Activated naive CD4-positive, alpha-beta T cell treated with Interleukin-2 at 50 U/mL for 16 hours (primary cell): Measurements from ENCODE around the gene ANKRD16.
"Not testable (repeated sequence)": the region's sequence is repeated elsewhere in the genome, so short reads cannot be mapped to it uniquely, and the experiment has no call there.

ENCODE experiments used
- DNase-seq: peaks from one replicate; pipeline ENCODE4 v3.0.0-alpha.2; 2020

The ANKRD16 gene

DNA sequence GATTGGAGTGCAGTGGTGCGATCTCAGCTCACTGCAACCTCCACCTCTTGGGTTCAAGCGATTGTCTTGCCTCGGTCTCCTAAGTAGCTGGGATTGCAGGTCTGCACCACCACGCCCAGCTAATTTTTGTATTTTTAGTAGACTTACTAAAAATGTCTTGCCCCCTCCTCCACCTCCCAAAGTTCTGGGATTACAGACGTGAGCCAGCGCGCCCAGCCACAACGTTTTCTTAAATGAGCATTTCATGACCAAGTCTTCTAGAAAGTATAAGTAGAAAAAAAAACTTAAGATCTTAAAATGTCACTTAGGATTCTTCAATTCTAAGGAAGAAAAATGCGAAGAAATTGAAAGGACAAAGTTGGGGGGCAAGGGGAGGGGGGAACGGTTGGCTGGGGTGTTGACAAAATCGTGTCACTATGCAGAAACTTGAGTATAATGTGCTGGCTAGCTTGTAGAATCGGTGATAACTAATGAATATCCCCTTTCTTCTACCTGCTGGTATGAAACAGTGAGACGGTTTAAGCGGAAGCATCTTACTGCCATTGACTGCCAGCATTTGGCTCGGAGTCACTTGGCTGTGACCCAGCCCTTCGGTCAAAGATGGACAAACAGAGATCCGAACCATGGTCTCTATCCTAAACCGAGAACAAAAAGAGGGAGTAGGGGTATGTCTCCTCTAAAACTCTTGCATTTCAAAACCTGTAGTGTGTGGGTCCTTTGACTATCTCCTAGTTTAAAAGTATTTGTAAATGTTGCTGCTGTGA lies 13.0 kb upstream of the ANKRD16 start:
- no peak for DNase-seq

DNA sequence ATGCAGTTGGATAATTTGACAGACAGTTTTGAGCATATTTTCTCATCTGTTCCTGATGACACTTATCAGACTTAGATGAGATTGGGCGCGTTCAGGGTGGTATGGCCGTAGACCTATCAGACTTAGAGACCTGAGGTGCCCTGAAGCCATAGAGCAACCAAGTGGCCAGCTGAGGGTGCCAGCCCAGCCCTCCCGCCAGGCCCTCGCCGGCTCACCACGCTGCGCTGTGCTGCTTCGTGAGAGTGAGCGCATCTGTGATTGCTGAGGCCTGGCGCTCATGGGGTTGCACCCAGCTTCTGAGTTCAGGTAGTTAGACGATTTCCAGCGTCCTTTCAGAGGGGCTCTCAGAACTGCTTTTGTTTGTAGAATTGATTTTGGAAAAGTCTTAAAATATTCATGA lies 10.6 kb upstream of the ANKRD16 start:
- DNase-seq = no peak

DNA sequence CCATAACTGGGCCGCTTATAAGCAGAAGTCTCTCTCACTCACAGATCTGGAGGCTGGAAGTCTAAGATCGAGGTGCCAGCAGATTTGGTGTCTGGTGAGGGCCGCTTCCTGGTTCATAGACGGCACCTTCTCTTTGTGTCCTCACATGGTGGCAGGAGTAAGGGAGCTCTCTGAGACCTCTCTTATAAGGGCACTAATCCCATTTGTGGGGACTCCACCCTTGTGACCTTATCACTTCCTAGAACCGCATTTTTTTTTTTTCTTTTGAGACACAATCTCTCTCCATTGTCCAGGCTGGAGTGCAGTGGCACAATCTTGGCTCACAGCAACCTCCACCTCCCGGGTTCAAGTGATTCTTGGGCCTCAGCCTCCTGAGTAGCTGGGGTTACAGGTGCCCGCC lies 8.5 kb upstream of the ANKRD16 start:
- no peak for DNase-seq

DNA sequence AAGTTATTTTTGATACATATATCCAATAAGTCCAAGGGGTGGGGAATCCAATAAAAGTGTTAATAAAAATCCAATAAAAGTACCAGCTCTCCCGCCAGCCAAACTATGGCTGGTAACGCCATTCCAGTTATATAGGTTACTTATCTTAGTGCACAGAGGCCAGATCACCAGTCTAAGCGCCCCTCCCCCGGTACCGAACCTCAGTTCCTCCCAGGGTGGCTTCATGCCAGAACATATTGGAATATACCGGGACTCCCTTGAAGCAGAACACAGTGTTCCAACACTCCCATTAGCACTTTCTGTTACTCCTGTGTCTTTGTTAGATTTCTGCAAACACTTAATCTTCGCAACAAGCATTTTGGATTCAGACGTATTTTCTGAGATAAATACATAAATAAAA lies 7.8 kb upstream of the ANKRD16 start:
- DNase-seq = no peak

DNA sequence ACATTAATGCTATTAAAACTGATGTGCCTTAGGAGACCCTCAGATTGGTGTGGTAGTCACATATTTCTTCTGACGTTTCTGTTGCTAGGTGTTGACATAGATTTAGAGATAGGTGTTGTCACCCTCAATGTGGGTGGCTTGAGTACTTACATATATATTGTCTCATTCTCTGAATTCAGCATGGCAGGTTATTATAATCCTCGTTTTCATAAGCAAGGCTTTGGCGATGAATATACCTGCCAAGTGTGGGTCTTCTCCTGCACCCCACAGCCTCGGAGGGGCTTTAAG lies 7.3 kb upstream of the ANKRD16 start:
- no peak for DNase-seq

DNA sequence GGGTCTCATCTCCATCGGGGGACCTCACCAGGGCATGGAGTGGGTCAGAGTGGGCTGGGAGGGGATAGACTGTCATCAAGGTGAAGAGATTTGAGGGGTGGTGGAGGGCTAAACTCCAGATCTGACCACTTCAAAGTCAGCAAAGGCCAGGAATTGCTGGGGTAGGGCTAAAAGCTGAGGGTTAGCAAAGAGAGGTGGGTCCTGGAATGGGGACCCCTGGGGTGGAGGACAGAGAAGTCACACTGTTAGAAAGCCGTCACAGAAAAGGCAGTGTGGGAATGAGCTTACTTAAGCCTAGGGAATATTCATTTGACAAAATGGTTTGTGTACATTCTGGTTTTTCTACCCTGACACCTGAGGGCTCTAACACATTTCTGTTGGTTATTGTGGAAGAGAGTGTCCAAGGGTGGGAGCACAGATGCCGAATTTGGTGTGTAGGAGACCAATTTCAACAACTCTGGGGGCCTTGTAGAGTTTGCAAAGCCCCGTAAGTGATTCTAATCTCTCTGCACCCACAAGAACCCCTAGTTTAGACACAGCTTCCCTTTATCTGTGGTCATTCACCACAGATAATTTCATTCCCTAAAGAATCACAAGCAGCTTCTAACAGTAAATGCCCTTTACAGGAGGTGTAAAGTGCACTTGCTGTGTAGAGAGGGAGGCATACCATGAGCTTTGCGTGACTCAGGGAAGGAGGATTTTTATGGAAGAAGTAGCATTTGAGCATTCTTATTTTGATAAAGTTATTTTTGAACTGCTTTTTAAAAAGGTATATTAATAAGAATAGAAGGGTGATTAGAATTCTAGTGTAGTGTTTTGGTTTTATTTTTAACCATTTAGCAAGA lies 6.7 kb upstream of the ANKRD16 start:
- no peak for DNase-seq

DNA sequence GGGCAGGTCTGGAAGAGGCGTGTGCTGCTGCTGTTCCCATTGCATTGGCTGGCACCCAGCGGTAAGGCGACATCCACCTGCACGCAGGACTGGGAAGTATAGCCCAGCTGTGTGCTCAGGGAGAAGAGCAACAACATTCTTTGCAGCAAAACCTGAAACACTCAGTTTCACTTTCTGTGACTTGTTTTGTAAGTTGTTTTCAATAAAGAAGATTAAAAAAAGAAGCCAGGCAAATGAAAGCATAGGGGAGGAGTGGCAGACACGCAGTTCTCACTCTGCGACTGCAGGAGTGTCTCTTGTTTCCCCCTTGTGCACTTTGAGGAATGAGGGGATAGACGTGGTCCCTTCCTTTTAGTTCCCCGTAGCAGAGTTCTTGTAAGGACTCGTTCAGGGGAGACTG lies 6.1 kb upstream of the ANKRD16 start:
- DNase-seq = no peak

DNA sequence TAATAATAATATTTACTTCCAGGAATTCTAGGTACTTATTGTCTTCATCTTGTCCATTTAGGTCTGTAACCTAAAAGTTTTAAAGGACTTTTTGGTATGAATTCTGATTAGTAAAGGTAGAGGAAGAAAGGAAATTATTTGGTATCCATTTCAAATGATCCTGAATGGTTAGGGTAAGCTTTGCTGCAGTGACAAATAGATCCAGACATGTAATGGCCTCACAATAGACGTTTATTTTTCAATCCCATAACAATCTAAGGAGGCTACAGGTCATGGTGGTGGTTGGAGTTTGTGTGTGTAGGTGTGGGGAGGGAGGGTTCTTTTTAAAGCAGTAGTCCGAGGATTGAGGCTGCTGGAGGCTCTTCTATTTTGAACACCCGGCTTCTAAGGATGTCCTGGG lies 5.7 kb upstream of the ANKRD16 start:
- DNase-seq = no peak

DNA sequence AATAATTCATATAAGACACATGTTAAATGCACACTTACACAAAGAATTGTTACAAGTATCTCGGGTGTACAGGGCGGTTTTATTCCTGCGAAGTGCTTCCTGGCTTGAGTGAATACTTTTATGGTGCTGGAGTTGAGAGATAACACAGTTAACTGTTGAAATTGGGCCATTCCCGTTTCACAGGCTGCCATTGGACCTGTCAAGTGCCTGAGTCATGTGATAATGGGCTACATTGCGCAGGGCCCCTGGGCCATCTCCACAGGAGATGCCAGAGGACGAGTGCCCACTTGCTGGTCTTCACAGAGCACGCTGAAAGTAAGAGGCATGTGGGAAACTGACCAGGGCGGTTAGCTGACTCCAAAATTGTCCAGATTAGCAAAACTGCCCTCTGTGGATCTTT lies 5.2 kb upstream of the ANKRD16 start:
- DNase-seq = no peak

DNA sequence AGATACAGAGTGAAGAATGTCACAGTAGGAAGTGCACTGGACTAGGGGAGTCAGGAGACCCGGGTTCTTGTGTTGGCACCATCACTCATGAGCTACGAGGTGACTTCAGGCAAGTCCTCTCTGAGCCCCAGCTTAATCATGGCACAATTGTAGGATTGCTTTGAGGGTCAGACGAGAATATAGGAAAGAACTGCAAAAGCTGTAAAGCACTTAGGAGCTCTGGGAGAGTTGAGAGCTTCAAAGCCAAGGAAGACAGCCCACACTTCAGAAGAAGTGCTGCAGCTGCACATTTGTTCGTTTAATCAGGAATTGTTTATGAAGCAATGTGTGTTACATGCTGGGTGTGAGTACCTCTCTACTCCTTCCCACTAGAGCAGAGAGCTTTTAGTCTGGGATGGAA lies 4.7 kb upstream of the ANKRD16 start:
- DNase-seq = no peak

DNA sequence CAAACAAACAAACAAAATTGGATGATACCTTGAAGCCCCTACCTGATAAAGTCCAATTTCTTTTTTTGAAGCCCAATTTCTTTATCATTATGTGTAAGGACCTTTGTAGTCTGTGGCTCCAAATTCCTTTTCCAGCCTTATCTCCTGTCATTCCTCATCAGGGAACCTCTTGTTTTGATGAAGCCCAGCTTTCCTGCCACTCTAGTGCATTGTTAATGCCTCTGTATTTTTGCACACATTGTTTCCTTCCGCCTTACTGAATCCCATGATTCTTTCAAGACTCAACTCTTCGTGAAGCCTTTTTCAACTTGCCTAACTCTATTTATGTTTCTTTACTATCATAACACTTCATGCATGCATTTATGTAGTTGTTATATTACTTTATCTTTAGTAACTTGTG lies 3.6 kb upstream of the ANKRD16 start:
- DNase-seq = no peak

DNA sequence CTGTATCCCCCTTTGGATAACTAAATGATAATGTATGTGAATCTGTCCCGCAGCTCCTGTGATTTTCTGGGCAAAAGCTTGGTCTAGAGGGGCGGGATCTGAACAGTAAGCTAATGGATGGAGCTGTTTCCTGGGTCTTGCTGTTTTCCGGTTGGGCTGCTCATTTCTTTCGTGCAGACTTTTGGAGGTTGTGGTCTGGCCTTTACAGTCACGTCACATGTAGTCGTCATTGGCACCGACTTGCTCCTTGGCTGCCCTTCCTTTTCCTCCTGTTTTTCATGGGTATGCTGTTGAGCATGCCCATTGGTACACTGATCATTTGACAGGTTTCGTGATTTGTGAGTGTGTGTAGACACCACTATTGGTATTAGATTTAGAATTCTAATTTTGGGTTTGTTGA lies 2.3 kb upstream of the ANKRD16 start:
- no peak for DNase-seq

DNA sequence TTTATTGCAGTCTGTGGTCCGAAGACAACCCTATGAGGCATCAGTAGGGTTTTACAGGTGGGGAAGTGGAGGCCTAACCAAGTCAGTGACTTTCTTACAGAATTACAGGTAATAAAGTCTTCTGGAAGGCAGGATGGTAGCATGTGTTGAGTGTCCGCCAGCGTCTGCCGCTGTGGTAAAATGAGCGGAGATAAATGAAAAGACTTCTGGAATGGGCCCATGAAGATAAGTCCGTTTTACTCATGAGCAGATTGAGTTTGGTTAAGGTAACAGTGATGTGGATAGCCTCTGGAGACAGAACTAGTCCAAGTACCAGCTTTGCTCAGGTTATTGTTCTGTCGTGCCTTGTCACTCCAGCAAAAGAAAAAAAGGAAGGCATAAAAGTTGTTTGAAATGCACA lies 1.3 kb upstream of the ANKRD16 start:
- no peak for DNase-seq

DNA sequence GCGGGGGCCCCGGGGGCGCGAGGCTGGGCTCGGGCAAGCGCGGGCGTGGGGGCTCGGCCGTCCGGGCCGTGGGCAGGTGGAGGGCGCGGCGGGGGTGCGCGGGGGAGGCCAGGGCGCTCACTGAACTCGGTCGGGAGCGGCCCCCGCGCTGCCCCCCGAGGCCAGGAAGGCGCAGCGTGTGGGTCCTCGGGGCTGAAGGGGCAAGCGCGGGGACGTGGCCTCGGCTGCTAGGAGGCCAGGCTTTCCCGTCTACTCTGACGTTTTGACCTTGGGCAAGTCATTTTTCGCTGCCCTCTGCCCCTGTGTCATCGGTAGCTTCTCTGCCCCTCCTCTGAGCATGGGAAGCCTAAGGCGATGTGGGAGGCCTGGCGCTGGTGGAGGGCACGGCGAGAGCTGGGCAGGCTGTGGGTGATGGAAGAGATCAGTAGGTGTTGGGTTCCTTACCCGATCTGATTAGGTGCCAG lies 791 bp upstream of the ANKRD16 start:
- peak; percentile 36 for DNase-seq

DNA sequence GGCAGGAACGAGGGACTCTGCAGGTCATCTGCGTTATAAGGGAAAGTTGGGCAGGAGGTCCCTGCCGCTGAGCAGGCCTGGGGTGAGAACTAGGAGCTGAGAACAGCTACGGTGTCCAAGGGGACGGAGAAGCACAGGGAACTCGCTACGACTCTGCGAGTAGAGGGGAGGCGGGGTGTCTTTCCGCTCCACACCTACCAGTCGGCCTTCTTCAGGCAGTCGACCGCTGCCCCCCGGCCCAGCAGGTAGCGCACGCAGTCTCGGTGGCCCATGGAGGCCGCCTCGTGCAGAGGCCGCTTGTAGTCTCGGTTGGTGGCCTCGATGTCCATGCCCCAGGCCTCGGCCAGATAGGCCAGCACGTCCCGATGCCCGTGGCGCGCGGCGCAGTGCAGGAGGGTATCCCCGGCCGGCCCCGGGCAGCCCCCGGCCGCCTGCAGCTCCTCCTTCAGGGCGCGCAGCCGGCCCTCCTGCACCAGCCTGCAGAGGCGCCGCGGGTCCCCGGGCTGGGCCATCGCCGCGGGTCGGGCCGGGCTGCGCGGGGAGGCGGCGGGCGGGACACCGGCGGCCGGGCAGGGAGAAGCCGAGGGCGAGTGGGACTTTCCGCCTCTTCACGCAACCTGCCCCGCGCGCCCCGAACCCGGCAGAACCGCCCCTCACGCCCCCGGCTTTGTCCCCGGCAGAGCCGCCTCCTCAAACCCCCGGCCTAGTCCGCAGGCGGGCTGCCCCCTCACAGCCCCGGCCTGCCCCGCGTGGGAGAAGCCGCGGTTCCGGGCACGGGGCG lies 660 bp downstream of the ANKRD16 start:
- DNase-seq = peak; percentile 49

DNA sequence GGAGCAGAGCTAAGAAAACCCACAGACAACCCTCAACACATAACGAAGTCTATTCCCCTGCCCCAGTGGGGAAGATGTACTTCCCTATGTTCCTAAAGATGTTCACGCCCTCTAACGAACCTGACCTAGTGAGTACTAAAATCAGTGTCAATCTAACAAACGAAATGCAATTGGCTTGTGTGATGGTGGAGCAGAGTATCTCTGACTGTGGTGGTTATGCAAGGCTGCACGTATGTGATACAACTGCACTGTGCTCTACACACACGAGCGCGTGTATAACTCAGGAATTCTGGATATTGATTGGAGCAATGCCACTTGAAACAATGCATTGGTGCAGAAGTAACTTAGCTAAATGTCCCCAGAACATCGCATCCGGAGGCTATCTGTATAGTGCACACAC lies 1.3 kb downstream of the ANKRD16 start:
- no peak for DNase-seq

DNA sequence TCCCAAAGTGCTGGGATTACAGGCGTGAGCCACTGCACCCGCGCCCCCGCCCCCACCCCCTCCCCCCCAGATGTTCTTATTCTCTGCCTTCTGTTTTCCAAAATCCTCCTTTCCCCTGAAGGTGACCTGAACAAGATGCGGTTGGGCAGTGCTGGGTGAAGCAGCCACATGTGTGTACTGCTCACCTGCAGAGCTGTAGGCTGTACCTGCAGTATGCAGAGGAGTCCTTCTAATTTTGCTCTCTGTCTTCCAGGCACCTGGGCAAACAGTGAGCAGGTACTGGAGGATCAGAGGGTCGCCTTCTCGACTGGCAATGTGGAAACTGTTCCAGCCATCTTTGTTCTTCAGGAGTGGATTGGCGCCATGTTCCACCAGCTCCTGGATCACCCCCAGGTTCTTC lies 2.1 kb downstream of the ANKRD16 start:
- no peak for DNase-seq

DNA sequence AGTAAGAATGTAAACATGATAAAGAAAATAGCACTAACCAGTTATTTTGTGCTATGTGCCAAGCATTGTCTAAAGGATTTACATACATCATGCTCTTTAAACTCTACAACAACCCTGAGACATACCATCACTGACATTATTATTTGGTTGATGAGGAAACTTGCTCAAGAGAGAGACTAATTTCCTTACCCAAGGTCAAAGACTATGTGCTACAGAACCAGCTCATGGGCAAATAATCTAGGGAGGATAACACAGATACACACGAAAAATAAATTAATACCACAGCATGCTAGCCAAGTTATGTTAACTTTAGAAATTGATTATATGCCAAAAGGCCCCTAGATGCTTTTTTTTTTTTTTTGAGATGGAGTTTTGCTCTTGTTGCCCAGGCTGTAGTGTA lies 2.7 kb downstream of the ANKRD16 start:
- no peak for DNase-seq

DNA sequence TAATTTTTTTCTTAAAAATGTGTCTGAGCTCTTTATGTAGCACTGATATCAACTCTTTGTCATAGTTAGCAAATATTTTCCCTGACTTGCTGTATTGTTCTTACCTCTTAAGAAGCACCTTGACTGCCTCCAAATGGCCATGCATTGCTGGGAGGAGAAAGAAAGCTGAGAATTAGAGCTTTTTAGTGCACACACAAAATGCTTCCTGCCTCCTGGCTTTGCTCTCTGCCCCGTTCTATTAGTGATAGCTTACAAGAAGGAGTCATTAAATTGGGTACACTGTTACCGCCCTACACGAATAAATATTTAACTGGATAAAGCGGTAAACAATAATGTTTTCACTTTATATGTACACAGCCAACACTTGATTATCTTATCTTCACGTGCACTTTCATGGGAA lies 4.1 kb downstream of the ANKRD16 start:
- DNase-seq = no peak

DNA sequence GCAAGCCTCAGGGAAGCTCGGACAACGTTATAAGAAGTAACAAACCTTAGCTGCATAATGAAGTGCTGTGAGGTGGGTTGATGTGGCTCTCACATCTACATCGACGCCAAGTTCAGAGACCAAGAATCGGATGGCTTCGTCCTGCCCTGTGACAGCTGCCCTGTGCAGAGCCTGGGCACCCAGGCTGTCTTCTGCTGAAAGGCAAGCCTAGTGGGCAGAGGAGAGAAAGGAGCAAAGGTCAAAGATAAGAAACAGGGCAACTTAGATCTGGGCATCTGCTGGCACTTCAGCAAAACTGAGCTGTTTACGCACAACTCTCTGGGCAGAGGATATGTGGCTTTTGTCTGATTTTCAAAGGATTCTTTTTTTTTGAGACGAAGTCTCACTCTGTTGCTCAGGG lies 6.7 kb downstream of the ANKRD16 start:
- DNase-seq = no peak

DNA sequence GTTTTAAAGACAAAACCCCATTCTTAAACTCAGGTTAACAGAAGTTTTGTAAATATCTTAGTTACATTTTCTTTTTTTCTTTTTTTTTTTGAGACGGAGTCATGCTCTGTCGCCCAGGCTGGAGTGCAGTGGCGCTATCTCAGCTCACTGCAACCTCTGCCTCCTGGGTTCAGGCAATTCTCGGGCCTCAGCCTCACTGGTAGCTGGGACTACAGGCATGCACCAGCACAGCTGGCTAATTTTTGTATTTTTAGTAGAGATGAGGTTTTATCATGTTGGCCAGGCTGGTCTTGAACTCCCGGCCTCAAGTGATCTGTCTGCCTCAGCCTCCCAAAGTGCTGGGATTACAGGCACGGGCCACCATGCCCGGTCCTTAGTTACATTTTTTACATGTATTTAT lies 12.7 kb downstream of the ANKRD16 start:
- not testable (repeated sequence) for DNase-seq

DNA sequence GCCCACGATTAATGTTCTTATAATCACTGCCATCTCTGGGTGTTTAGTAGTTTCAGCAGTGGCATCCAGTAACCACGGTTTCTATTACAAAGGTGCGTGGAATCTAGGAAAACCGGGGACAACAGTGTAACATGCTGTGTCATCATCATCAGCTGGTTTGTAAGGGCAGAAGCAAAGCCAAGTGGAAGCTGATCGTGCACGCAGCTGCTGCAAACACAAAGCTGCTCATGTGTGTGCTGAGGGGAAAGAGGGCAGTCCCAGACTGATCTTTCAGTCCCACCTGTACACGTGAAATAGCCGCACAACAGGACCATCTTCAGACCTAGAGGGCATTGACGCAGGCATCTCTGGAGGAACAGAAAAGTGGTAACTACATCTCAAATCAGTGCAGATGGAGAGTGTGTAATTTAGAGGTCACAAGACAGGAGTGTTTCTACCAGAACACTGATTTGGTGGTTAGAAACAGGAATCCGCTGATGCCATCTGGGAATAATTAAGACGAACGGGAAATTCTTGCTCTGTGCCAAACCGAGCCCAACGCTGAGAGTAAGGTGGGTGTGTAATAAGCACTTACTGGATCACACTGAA lies 13.4 kb downstream of the ANKRD16 start:
- DNase-seq = no peak

DNA sequence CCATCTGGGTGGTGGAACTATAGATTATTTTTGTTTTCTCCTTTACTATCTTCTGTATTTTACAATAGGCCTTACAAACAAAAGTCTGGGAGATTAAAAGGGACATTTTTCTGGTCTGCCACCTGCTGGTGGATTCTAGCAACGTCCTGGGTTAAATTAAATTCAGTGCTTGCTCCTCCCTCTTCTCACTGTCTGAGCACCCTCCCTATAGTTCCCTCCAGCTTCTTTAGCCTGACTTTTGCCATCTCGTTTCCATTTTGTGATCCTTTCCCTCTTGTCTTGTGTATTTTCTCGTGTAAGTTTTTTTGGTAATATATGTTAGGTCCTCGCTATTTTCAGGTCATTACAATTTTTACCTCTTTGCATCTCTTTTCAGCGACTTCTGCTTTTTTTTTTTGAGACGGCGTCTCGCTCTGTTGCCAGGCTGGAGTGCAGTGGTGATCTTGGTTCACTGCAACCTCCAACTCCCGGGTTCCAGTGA lies 16.1 kb downstream of the ANKRD16 start:
- DNase-seq = peak; percentile 68
